ENCODE data around the gene SLX4.

The SLX4 gene

GRCh38 chr16:3580251-3580651, 31.2 kb downstream of the SLX4 start:
- no peak for DNase-seq (ENCODE audit: low spot score)

- no peak for DNase-seq (ENCODE audit: low spot score)
These were observed 31.6 kb downstream of the SLX4 start for GRCh38 chr16:3579776-3580175.

GRCh38 chr16:3578610-3579551, 32.5 kb downstream of the SLX4 start:
- no peak for DNase-seq (ENCODE audit: low spot score)

- no peak for DNase-seq (ENCODE audit: low spot score)
These were observed 33.3 kb downstream of the SLX4 start for GRCh38 chr16:3578121-3578520.

- DNase-seq (ENCODE audit: low spot score) = no peak
These were observed 34.1 kb downstream of the SLX4 start, which contains the start of gene NLRC3 for GRCh38 chr16:3577302-3577752. TSS of gene NLRC3 (minus strand) at chr16:3577403. CDS start at chr16:3565036, 12,367 bp downstream.

GRCh38 chr16:3576211-3576610, 35.2 kb downstream of the SLX4 start:
- DNase-seq (ENCODE audit: low spot score) = no peak

GRCh38 chr16:3575491-3575890, 35.9 kb downstream of the SLX4 start:
- no peak for DNase-seq (ENCODE audit: low spot score)

GRCh38 chr16:3574195-3574594, 37.2 kb downstream of the SLX4 start:
- no peak for DNase-seq (ENCODE audit: low spot score)

GRCh38 chr16:3573146-3573815, 38.1 kb downstream of the SLX4 start:
- no peak for DNase-seq (ENCODE audit: low spot score)

- DNase-seq (ENCODE audit: low spot score) = no peak
These were observed 40.9 kb downstream of the SLX4 start for GRCh38 chr16:3570420-3571062.

GRCh38 chr16:3569851-3570250, 41.6 kb downstream of the SLX4 start:
- no peak for DNase-seq (ENCODE audit: low spot score)

GRCh38 chr16:3566990-3567389, 44.4 kb downstream of the SLX4 start:
- DNase-seq (ENCODE audit: low spot score) = no peak

GRCh38 chr16:3564889-3565141, 46.6 kb downstream of the SLX4 start:
- no peak for DNase-seq (ENCODE audit: low spot score)

- DNase-seq (ENCODE audit: low spot score) = no peak
These were observed 47.1 kb downstream of the SLX4 start for GRCh38 chr16:3564130-3564888.

- no peak for DNase-seq (ENCODE audit: low spot score)
These were observed 48.4 kb downstream of the SLX4 start for GRCh38 chr16:3562914-3563480.

GRCh38 chr16:3561626-3562025, 49.8 kb downstream of the SLX4 start:
- DNase-seq (ENCODE audit: low spot score) = no peak

- DNase-seq (ENCODE audit: low spot score) = no peak
These were observed 57.0 kb downstream of the SLX4 start for GRCh38 chr16:3554351-3554928.

- DNase-seq (ENCODE audit: low spot score) = no peak
These were observed 58.1 kb downstream of the SLX4 start for GRCh38 chr16:3553138-3553923.

GRCh38 chr16:3550851-3551847, 60.3 kb downstream of the SLX4 start:
- no peak for DNase-seq (ENCODE audit: low spot score)

Data from AG08396 (cell line).